Activated T-cell treated with anti-CD3 and anti-CD28 coated beads, Interleukin-2, amount 50 U/mL, for 4 hours (primary cell): ENCODE results near the gene YWHAB. TPM values are rescaled to one million over a fixed set of nuclear protein-coding genes. Genes with fewer than 3 reads are reported as not detected.

ENCODE experiments used
- ATAC-seq, 2 donors: fragments of 200-7000 bp; cut with Tn5 transposase; one replicate each; pipeline ENCODE4 v1.10.0; 2021
- DNase-seq: peaks from one replicate; pipeline ENCODE4 v3.0.0-alpha.2; 2020
- H3K27me3 Mint-ChIP-seq: one replicate; pipeline ENCODE4 v1.8.0; 2021; ENCODE audit warnings: low read depth, mixed read lengths
- H3K36me3 Mint-ChIP-seq: one replicate; pipeline ENCODE4 v1.8.0; 2022; ENCODE audit warnings: mixed read lengths; ENCODE audit not compliant: insufficient read depth
- H3K4me1 Mint-ChIP-seq: one replicate; pipeline ENCODE4 v1.8.0; 2021; ENCODE audit warnings: low read depth, mixed read lengths
- H3K4me3 Mint-ChIP-seq: one replicate; pipeline ENCODE4 v1.8.0; 2021; ENCODE audit warnings: mild to moderate bottlenecking, moderate library complexity, mixed read lengths
- H3K9me3 Mint-ChIP-seq: one replicate; pipeline ENCODE4 v1.8.0; 2021; ENCODE audit warnings: mixed read lengths
- total RNA-seq, 3 donors: library from RNA; stranded (reverse); gene quantifications; one replicate each; pipeline ENCODE4 v1.2.1, GENCODE V29; 2021

The YWHAB gene
- total RNA-seq, 3 donors from 2014 or later = 278 to 293 (median 280) TPM

- DNase-seq = no peak
Measured at GRCh38 chr20:44887466-44887865, 2.0 kb downstream of the YWHAB start.

DNA sequence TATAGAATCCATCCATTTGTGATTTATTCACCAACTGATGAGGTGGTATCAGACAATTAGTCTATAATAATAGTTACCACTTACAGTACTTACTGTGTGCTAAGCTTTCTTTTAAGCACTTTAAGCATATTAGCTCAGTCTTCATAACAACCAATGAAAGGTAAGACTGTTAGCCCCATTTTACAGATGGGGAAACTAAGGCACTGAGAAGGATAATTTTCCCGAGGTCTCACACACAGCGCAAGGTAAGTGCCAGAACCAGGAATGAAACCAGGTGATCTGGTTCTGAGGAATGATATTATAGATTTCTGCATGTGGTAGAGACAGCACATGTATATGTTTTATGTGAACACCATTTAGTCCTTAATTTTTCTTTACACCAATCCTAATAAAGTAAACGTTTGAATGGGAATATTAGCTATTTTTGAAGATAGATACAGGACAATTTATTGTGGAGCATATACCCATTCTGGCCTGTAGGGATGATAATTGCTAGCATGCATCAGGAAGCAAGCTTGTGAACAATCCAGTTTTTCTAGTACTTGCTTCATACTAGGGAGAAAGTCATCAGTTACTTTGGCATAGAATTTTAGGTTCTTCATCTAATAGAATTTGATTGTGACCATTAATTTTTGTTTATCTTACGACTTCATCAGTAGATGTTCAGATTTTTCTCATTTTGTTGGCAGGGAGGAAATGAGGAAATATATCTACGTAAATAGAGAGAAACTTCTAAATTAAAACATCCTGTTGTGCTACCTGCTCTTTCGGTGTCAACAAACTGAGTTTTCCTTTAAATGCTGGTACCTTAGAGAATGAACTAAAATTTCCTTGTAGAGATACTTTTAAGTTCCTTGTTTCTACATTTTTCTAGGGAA, 3.0 kb downstream of the YWHAB start:
- Mint-ChIP-seq H3K9me3 (no peaks in the 10 kb centered on the region), H3K36me3 (peaks cover 18% of the 10 kb centered on the region), H3K27me3 (no peaks in the 10 kb centered on the region), H3K4me3 (peak overlapping the region; percentile 98), H3K4me1 (peaks cover 73% of the 10 kb centered on the region)
- DNase-seq (no peak), ATAC-seq (no peak)

More at GRCh38 chr20:44887466-44887865, 2.0 kb downstream of the YWHAB start:
- peaks cover 72% of the 10 kb centered on the region for H3K4me1 Mint-ChIP-seq
- no peaks in the 10 kb centered on the region for H3K27me3 Mint-ChIP-seq
- ATAC-seq = no peak
- no peaks in the 10 kb centered on the region for H3K9me3 Mint-ChIP-seq
- peaks cover 18% of the 10 kb centered on the region for H3K36me3 Mint-ChIP-seq
- peak overlapping the region; percentile 98 for H3K4me3 Mint-ChIP-seq

DNA sequence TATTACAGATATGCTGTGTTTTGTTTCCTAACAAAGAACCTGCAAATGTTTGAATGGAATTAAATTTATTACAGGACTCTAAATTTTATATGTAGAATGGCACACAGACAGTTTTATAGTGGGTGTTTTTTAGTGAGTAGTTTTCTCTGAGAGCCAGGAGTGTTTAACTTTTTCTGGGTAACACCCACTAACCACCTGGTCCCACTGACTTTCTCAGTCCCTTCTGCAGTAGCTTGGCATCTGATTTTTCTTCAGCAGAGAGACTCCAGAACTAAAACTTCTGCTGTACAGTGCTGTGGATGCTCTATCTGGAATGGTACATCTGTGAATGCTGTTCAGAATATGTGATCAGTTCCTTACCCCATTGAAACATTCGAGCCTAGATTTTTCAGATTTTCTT, 6.3 kb downstream of the YWHAB start:
- Mint-ChIP-seq H3K9me3 (no peaks in the 10 kb centered on the region), H3K36me3 (peaks cover 30% of the 10 kb centered on the region), H3K4me1 (peaks cover 90% of the 10 kb centered on the region), H3K4me3 (peak overlapping the region; percentile 49), H3K27me3 (no peaks in the 10 kb centered on the region)
- ATAC-seq (peak; percentile 31 to 54), DNase-seq (no peak)

- DNase-seq = no peak
- H3K36me3 Mint-ChIP-seq = peaks cover 29% of the 10 kb centered on the region
- peaks cover 88% of the 10 kb centered on the region for H3K4me1 Mint-ChIP-seq
- peak in 1 of 2 donors; percentile 38 for ATAC-seq
- H3K4me3 Mint-ChIP-seq = peak overlapping the region; percentile 13
- H3K27me3 Mint-ChIP-seq = no peaks in the 10 kb centered on the region
- H3K9me3 Mint-ChIP-seq = no peaks in the 10 kb centered on the region
Measured at GRCh38 chr20:44894959-44895358, 9.5 kb downstream of the YWHAB start.

DNA sequence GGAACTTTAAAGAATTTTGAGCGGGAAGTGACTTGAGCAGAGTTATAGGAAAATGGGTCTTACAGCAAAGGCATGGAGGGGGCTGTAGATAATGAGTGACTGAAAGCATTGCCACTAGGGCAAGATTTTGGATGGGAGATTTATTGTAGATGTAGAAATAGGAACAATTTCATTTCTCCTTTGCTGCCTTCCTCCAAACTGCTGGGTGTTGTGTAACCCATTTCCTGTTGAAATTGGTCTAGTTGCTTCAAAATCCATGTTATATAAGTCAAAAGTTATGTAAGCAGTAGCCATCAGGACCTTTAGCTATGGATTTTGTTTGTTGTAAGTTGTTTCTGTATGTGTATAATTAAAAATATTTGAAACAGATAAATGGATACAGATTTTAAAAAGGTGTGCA, 11.1 kb downstream of the YWHAB start:
- Mint-ChIP-seq H3K9me3 (no peaks in the 10 kb centered on the region), H3K36me3 (peaks cover 34% of the 10 kb centered on the region), H3K27me3 (no peaks in the 10 kb centered on the region), H3K4me3 (no peak overlapping the region), H3K4me1 (peaks cover 88% of the 10 kb centered on the region)
- DNase-seq (no peak), ATAC-seq (no peak)

GRCh38 chr20:44897133-44897532, 11.6 kb downstream of the YWHAB start:
- peaks cover 83% of the 10 kb centered on the region for H3K4me1 Mint-ChIP-seq
- no peak overlapping the region for H3K4me3 Mint-ChIP-seq
- no peaks in the 10 kb centered on the region for H3K27me3 Mint-ChIP-seq
- no peaks in the 10 kb centered on the region for H3K9me3 Mint-ChIP-seq
- ATAC-seq (no peak), DNase-seq (no peak)
- peaks cover 32% of the 10 kb centered on the region for H3K36me3 Mint-ChIP-seq

DNA sequence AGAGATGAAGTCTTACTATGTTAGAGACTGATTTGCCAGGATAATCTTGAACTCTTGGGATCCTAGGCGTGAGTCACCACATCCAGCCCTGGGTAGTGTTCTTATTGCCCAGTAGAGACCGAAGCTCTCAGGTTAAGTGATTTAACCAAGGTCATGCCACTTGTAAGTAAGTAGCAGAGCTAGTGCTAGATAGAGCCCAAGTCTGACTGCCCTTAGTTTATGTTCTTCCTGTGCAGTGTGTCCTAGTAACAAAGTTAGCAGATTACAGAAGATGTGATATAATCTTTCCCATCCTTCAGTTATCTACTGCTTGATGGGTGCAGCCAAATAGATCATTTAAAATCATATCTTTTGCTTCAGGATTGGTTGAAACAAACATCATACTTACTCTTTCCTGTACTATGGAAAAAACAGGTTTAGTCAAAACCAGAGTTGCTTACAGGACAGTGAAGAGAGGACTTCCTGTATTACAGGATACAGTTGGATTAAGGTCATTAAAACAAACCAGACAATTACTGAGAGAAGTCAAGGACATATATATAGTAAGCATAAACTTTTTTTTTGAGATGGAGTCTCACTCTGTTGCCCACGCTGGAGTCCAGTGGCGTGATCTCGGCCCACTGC, 14.8 kb downstream of the YWHAB start:
- H3K36me3 Mint-ChIP-seq = peaks cover 44% of the 10 kb centered on the region
- no peaks in the 10 kb centered on the region for H3K27me3 Mint-ChIP-seq
- H3K4me1 Mint-ChIP-seq = peaks cover 58% of the 10 kb centered on the region
- ATAC-seq (no peak), DNase-seq (no peak)
- no peaks in the 10 kb centered on the region for H3K9me3 Mint-ChIP-seq
- H3K4me3 Mint-ChIP-seq = no peak overlapping the region

GRCh38 chr20:44901974-44902373, 16.5 kb downstream of the YWHAB start:
- Mint-ChIP-seq H3K27me3 (no peaks in the 10 kb centered on the region), H3K36me3 (peaks cover 48% of the 10 kb centered on the region), H3K9me3 (no peaks in the 10 kb centered on the region), H3K4me1 (peaks cover 41% of the 10 kb centered on the region), H3K4me3 (no peak overlapping the region)
- peak; percentile 51 to 71 for ATAC-seq
- DNase-seq = no peak

DNA sequence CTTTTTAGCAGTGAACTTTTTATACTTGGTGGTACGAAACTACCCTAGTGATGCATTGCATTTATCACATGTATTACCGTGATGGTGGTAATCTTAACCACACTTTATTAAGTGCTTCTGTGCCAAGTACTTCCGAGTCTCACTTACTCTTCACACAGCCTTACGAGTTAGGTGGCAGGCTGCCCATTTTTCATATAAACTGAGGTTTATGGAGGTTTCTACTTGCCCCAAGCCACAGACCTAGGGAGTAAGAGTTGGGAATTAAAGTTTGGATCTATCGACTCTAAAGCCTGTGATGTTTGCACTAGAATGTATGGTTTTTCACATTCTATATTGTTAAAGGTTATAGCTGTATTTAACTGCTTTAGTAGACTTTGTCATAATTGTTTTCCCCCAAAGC, 18.9 kb downstream of the YWHAB start:
- H3K27me3 Mint-ChIP-seq = no peaks in the 10 kb centered on the region
- peaks cover 52% of the 10 kb centered on the region for H3K36me3 Mint-ChIP-seq

DNA sequence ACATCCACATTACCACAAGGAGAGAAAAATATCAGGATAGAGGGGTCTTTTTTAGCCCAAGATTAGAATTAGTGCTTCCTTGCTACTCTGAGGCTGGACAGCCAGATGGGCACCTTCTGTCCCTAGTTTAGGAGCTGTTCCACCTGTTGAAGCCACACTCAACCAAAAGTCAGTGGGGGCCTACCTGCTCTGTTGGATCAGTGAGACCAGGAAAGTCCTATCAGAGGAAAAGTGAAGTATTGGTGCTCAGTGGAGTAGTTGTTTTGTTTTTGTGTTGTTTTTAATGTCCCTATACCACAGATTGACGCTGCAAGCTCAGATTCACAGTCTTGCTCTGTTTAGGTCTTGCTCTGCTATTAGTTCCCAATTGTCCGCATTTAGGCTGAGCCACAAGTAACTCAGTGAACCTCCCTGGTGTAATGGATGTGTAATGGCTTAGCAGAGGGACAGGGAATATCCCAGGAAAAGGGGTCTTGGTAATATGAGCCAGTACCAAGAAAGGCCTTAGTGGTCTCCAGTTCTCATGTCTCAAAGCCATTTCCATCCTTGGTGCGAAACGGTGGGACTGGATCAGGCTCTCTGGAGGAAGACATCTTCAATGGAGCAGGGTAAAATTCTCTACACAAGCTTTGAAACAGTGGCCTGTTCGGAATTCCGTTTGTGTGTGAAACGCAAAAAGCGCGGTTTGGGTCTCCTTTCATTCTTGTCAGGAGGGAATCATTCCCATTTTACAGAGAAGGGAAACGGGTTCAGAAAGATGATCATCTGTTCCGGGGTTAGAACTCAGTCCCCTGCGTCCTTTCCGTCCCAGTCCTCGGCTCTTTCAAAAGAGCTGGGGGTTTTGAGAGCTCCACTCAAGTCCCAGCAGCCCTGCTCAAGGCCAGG, 23.7 kb downstream of the YWHAB start:
- Mint-ChIP-seq H3K36me3 (peaks cover 33% of the 10 kb centered on the region), H3K9me3 (no peaks in the 10 kb centered on the region), H3K4me3 (peak overlapping the region; percentile 84), H3K27me3 (no peaks in the 10 kb centered on the region), H3K4me1 (peaks cover 18% of the 10 kb centered on the region)
- no peak for DNase-seq
- ATAC-seq = no peak

More for the DNA sequence above, 18.9 kb downstream of the YWHAB start:
- no peak overlapping the region for H3K4me3 Mint-ChIP-seq
- ATAC-seq (no peak), DNase-seq (no peak)
- peaks cover 31% of the 10 kb centered on the region for H3K4me1 Mint-ChIP-seq
- H3K9me3 Mint-ChIP-seq = no peaks in the 10 kb centered on the region

GRCh38 chr20:44909872-44910689, 24.6 kb downstream of the YWHAB start, which contains the start of gene PABPC1L:
PABPC1L (plus strand) TSS chr20:44910060; CDS start chr20:44910144, 84 bp downstream.
- ATAC-seq (peak; percentile 94 to 97), DNase-seq (peak; percentile 75)
- H3K36me3 Mint-ChIP-seq = peaks cover 27% of the 10 kb centered on the region
- no peaks in the 10 kb centered on the region for H3K27me3 Mint-ChIP-seq
- no peaks in the 10 kb centered on the region for H3K9me3 Mint-ChIP-seq
- peaks cover 26% of the 10 kb centered on the region for H3K4me1 Mint-ChIP-seq
- peak within 1 kb of the TSS; percentile 84 for H3K4me3 Mint-ChIP-seq

GRCh38 chr20:44910690-44911262, 25.3 kb downstream of the YWHAB start:
- peaks cover 27% of the 10 kb centered on the region for H3K4me1 Mint-ChIP-seq
- no peaks in the 10 kb centered on the region for H3K27me3 Mint-ChIP-seq
- H3K36me3 Mint-ChIP-seq = peaks cover 25% of the 10 kb centered on the region
- ATAC-seq (no peak), DNase-seq (no peak)
- H3K9me3 Mint-ChIP-seq = no peaks in the 10 kb centered on the region
- H3K4me3 Mint-ChIP-seq = peak overlapping the region; percentile 84

DNA sequence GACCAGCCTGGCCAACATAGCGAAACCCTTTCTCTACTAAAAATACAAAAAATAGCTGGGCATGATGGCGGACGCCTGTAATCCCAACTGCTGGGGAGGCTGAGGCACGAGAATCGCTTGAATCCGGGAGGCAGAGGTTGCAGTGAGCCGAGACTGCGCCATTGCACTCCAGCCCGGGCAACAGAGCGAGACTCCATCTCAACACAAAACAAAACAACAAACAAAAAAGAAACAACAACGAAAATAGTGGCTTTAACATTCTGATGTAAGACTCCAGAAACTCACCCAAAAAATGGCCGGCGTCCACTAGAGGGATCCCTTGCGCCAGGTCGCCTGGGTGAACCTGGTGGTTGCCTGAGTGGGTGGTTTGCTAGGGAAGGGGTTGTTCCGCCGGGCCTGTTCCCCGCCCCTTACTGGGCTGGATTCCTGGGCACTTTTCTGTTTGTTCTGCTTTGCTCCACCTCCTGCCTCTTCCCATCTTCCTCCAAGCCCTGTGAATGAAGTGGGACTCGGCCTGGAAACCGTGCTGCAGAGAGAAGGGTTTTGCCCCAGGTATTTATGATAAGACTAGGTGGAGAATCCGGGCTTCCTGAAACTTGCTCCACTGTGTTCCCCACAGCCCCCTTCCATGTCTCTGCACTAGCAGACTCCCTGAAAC, 25.9 kb downstream of the YWHAB start:
- peak; percentile 41 for DNase-seq
- ATAC-seq = no peak
- Mint-ChIP-seq H3K36me3 (peaks cover 20% of the 10 kb centered on the region), H3K4me1 (peaks cover 27% of the 10 kb centered on the region), H3K27me3 (no peaks in the 10 kb centered on the region), H3K4me3 (peak overlapping the region; percentile 63), H3K9me3 (no peaks in the 10 kb centered on the region)
